ENCODE measurements around the gene SGSM1. TPM values are rescaled to one million over a fixed set of nuclear protein-coding genes. Genes with fewer than 3 reads are reported as not detected.

Gene SGSM1
- total and polyA plus RNA-seq, 2 donors (not counting 1 experiment from before 2014, with no cell fraction given): not detected

GRCh38 chr22:24843048-24843447 is 37.0 kb downstream of the SGSM1 start:
- H4K20me1 ChIP-seq (ENCODE audit: control insufficient read depth, extremely low read depth, insufficient read depth, low read length): no peaks in the 10 kb centered on the region
- H2AFZ ChIP-seq (ENCODE audit: low read length): no peak overlapping the region
- H3K79me2 ChIP-seq (ENCODE audit: control insufficient read depth, insufficient read depth, low read length): no peaks in the 10 kb centered on the region
- H3K27me3 ChIP-seq (ENCODE audit: control insufficient read depth, insufficient read depth, low read length): no peaks in the 10 kb centered on the region
- H3K36me3 ChIP-seq (ENCODE audit: control insufficient read depth, insufficient read depth, low read length): no peaks in the 10 kb centered on the region
- no peaks in the 10 kb centered on the region for H3K9me3 ChIP-seq (ENCODE audit: control insufficient read depth, insufficient read depth, low read depth, low read length)
- no peak for DNase-seq (ENCODE audit: low read depth in 2 of 2)
- H3K4me2 ChIP-seq (ENCODE audit: extremely low read depth, insufficient read depth, low read length): no peak overlapping the region
- no peak for TF ChIP-seq CTCF (conservative IDR thresholded peaks at IDR 0.05 in 1 of 2, IDR thresholded peaks at IDR 0.05 in 1 of 2; ENCODE audit: low read depth in 1 of 2, low read length in 2 of 2)
- no peak for TF ChIP-seq EZH2 (IDR thresholded peaks at IDR 0.05; ENCODE audit: low read length, missing control alignments)
- H3K4me1 ChIP-seq (ENCODE audit: control insufficient read depth, extremely low read depth, insufficient read depth, low read length): no peaks in the 10 kb centered on the region
- H3K27ac ChIP-seq (ENCODE audit: insufficient read depth, low read length): no peak overlapping the region
- no peak overlapping the region for H3K4me3 ChIP-seq (replicated peaks in 1 of 4; ENCODE audit: control extremely low read depth in 1 of 4, insufficient read depth in 1 of 4, low read depth in 3 of 4, low read length in 4 of 4)
- H3K9ac ChIP-seq (ENCODE audit: insufficient read depth, low read length): no peak overlapping the region

GRCh38 chr22:24845041-24845898 is 39.3 kb downstream of the SGSM1 start:
- H3K9ac ChIP-seq (ENCODE audit: insufficient read depth, low read length): no peak overlapping the region
- TF ChIP-seq EZH2 (IDR thresholded peaks at IDR 0.05; ENCODE audit: low read length, missing control alignments) (no peak), CTCF (conservative IDR thresholded peaks at IDR 0.05 in 1 of 2, IDR thresholded peaks at IDR 0.05 in 1 of 2; ENCODE audit: low read depth in 1 of 2, low read length in 2 of 2) (no peak)
- H3K79me2 ChIP-seq (ENCODE audit: control insufficient read depth, insufficient read depth, low read length): no peaks in the 10 kb centered on the region
- H2AFZ ChIP-seq (ENCODE audit: low read length): no peak overlapping the region
- no peak overlapping the region for H3K4me2 ChIP-seq (ENCODE audit: extremely low read depth, insufficient read depth, low read length)
- no peaks in the 10 kb centered on the region for H3K4me1 ChIP-seq (ENCODE audit: control insufficient read depth, extremely low read depth, insufficient read depth, low read length)
- no peak overlapping the region for H3K27ac ChIP-seq (ENCODE audit: insufficient read depth, low read length)
- H3K9me3 ChIP-seq (ENCODE audit: control insufficient read depth, insufficient read depth, low read depth, low read length): no peaks in the 10 kb centered on the region
- H4K20me1 ChIP-seq (ENCODE audit: control insufficient read depth, extremely low read depth, insufficient read depth, low read length): no peaks in the 10 kb centered on the region
- no peak overlapping the region for H3K4me3 ChIP-seq (replicated peaks in 1 of 4; ENCODE audit: control extremely low read depth in 1 of 4, insufficient read depth in 1 of 4, low read depth in 3 of 4, low read length in 4 of 4)
- peak in 1 of 2 donors; percentile 39 for DNase-seq (ENCODE audit: low read depth in 2 of 2)
- no peaks in the 10 kb centered on the region for H3K27me3 ChIP-seq (ENCODE audit: control insufficient read depth, insufficient read depth, low read length)
- H3K36me3 ChIP-seq (ENCODE audit: control insufficient read depth, insufficient read depth, low read length): no peaks in the 10 kb centered on the region

- Histone ChIP-seq H3K27ac (ENCODE audit: insufficient read depth, low read length) (no peak overlapping the region), H3K4me3 (replicated peaks in 1 of 4; ENCODE audit: control extremely low read depth in 1 of 4, insufficient read depth in 1 of 4, low read depth in 3 of 4, low read length in 4 of 4) (no peak overlapping the region), H3K9ac (ENCODE audit: insufficient read depth, low read length) (no peak overlapping the region), H3K79me2 (ENCODE audit: control insufficient read depth, insufficient read depth, low read length) (no peaks in the 10 kb centered on the region), H4K20me1 (ENCODE audit: control insufficient read depth, extremely low read depth, insufficient read depth, low read length) (no peaks in the 10 kb centered on the region), H2AFZ (ENCODE audit: low read length) (no peak overlapping the region), H3K36me3 (ENCODE audit: control insufficient read depth, insufficient read depth, low read length) (no peaks in the 10 kb centered on the region), H3K9me3 (ENCODE audit: control insufficient read depth, insufficient read depth, low read depth, low read length) (no peaks in the 10 kb centered on the region), H3K27me3 (ENCODE audit: control insufficient read depth, insufficient read depth, low read length) (no peaks in the 10 kb centered on the region), H3K4me1 (ENCODE audit: control insufficient read depth, extremely low read depth, insufficient read depth, low read length) (no peaks in the 10 kb centered on the region), H3K4me2 (ENCODE audit: extremely low read depth, insufficient read depth, low read length) (no peak overlapping the region)
- TF ChIP-seq CTCF (conservative IDR thresholded peaks at IDR 0.05 in 1 of 2, IDR thresholded peaks at IDR 0.05 in 1 of 2; ENCODE audit: low read depth in 1 of 2, low read length in 2 of 2) (no peak), EZH2 (IDR thresholded peaks at IDR 0.05; ENCODE audit: low read length, missing control alignments) (no peak)
- DNase-seq (ENCODE audit: low read depth in 2 of 2): no peak
Measured at GRCh38 chr22:24847490-24847889, 41.5 kb downstream of the SGSM1 start.

Measured in fibroblast of lung (primary cell).